DOHH2 (cell line): ENCODE results near the gene UXS1.

Source experiments
- CTCF ChIP-seq: fragments of 200-600 bp; sonication (generic); IDR thresholded peaks from one replicate; pipeline ENCODE4 v1.5.1; 2014; ENCODE audit warnings: antibody characterized with exemption, mild to moderate bottlenecking, low read depth, low read length; ENCODE audit not compliant: poor library complexity, severe bottlenecking
- EZH2phosphoT487 ChIP-seq: fragments of 200-600 bp; sonication (generic); IDR thresholded peaks from 2 replicates; pipeline ENCODE4 v1.6.1; 2017; ENCODE audit warnings: borderline replicate concordance, mild to moderate bottlenecking, antibody characterized with exemption, low read length, moderate library complexity, mixed read lengths

- TF ChIP-seq CTCF (no peak), EZH2phosphoT487 (no peak)
Measured at GRCh38 chr2:106058469-106059137, 135.5 kb downstream of the UXS1 start.
